Lower leg skin (tissue), 3 donors: ENCODE results near the gene CLIP4.

Source experiments
- CTCF ChIP-seq, 3 donors: fragments of 450-650 bp; IDR thresholded peaks; one replicate each; pipeline ENCODE4 v1.5.1; 2016; ENCODE audit warnings: antibody characterized with exemption in 3 of 3, mild to moderate bottlenecking in 3 of 3, moderate library complexity in 2 of 3
- POLR2A ChIP-seq, 2 donors: fragments of 450-650 bp; IDR thresholded peaks; one replicate each; pipeline ENCODE4 v1.6.1; 2016 to 2017; ENCODE audit warnings: antibody characterized with exemption in 2 of 2, mild to moderate bottlenecking in 1 of 2, moderate library complexity in 1 of 2

GRCh38 chr2:29109246-29109645, 6.0 kb upstream of the CLIP4 start:
- TF ChIP-seq POLR2A (IDR thresholded peaks at IDR 0.05) = no peak
- TF ChIP-seq CTCF (IDR thresholded peaks at IDR 0.05) = no peak
